ENCODE measurements around the gene CSGALNACT2. TPM values are rescaled to one million over a fixed set of nuclear protein-coding genes. Genes with fewer than 3 reads are reported as not detected.

CSGALNACT2 gene
- total and polyA plus RNA-seq, 10 of the 15 experiments (the other 5 are each of a cell fraction or from before 2014, with no cell fraction given), result 2.5 to 12.6 (median 8.7) TPM

GRCh38 chr10:43234471-43235041 is 96.3 kb downstream of the CSGALNACT2 start (continued):
- no peak for TF ChIP-seq ZBTB4 (CRISPR knock-in tag; IDR thresholded peaks at IDR 0.05)
- no peak for TF ChIP-seq MEF2B (IDR thresholded peaks at IDR 0.05; ENCODE audit: partially characterized antibody, poor library complexity, severe bottlenecking)
- TF ChIP-seq SMC3 (IDR thresholded peaks at IDR 0.05; ENCODE audit: borderline replicate concordance, low read length), result no peak
- TF ChIP-seq ZNF207 (IDR thresholded peaks at IDR 0.05; ENCODE audit: borderline replicate concordance), result no peak
- no peak for TF ChIP-seq POU2F2 (IDR thresholded peaks at IDR 0.05; ENCODE audit: borderline replicate concordance, low read depth, low read length)
- TF ChIP-seq NR2F1 (conservative IDR thresholded peaks at IDR 0.05), result no peak
- TF ChIP-seq WRNIP1 (IDR thresholded peaks at IDR 0.05; ENCODE audit: borderline replicate concordance, low read depth, low read length), result no peak
- TF ChIP-seq ATF2 (IDR thresholded peaks at IDR 0.05; ENCODE audit: low read length), result no peak
- TF ChIP-seq SREBF2 (IDR thresholded peaks at IDR 0.05; ENCODE audit: low read length), result no peak

Other genes with a start within 250 kb of the CSGALNACT2 start
- not detected in 2 replicates for gene RET, start 61.4 kb upstream of the CSGALNACT2 start, total RNA-seq (2014; rRNA removed)
- not detected in 2 replicates for gene RET, start 61.4 kb upstream of the CSGALNACT2 start, total RNA-seq (2014; rRNA removed; fragmentation: Illumina TruSeq; extraction: Trizol)
- gene RET, start 61.4 kb upstream of the CSGALNACT2 start, total RNA-seq (2021), result not detected in 2 replicates
- gene RET, start 61.4 kb upstream of the CSGALNACT2 start, polyA plus RNA-seq (2011; rRNA removed), result 0.07 TPM in 1 of 2 replicates, not detected in the other
- gene RET, start 61.4 kb upstream of the CSGALNACT2 start, polyA plus RNA-seq (2014; fragmentation: Illumina TruSeq; extraction: Trizol), result not detected in 2 replicates
- not detected for gene RET, start 61.4 kb upstream of the CSGALNACT2 start, polyA plus RNA-seq (2014; fragmentation: Nextera tagmentation; extraction: Ambion mirVana)
- gene RET, start 61.4 kb upstream of the CSGALNACT2 start, polyA plus RNA-seq (2014; rRNA removed), result not detected in 2 replicates
- gene RET, start 61.4 kb upstream of the CSGALNACT2 start, polyA plus RNA-seq (2016; fragmentation: Nextera tagmentation; extraction: Ambion mirVana), result not detected
- 3.1 and 4.7 TPM in 2 replicates for gene RASGEF1A, start 128.6 kb downstream of the CSGALNACT2 start, total RNA-seq (2014; rRNA removed)
- 1.8 TPM in 2 replicates for gene RASGEF1A, start 128.6 kb downstream of the CSGALNACT2 start, total RNA-seq (2014; rRNA removed; fragmentation: Illumina TruSeq; extraction: Trizol)
- gene RASGEF1A, start 128.6 kb downstream of the CSGALNACT2 start, total RNA-seq (2021), result 2.6 and 2.9 TPM in 2 replicates
- 0.10 TPM in 2 replicates for gene RASGEF1A, start 128.6 kb downstream of the CSGALNACT2 start, polyA plus RNA-seq (2011; rRNA removed)
- gene RASGEF1A, start 128.6 kb downstream of the CSGALNACT2 start, polyA plus RNA-seq (2014; fragmentation: Illumina TruSeq; extraction: Trizol), result 1.5 and 1.9 TPM in 2 replicates
- gene RASGEF1A, start 128.6 kb downstream of the CSGALNACT2 start, polyA plus RNA-seq (2014; fragmentation: Nextera tagmentation; extraction: Ambion mirVana), result under 1 TPM; 0.29 to 0.45 TPM
- 3.8 and 4.8 TPM in 2 replicates for gene RASGEF1A, start 128.6 kb downstream of the CSGALNACT2 start, polyA plus RNA-seq (2014; rRNA removed)
- gene RASGEF1A, start 128.6 kb downstream of the CSGALNACT2 start, polyA plus RNA-seq (2016; fragmentation: Nextera tagmentation; extraction: Ambion mirVana), result under 1 TPM; 0.82 to 0.84 TPM
- gene FXYD4, start 233.2 kb downstream of the CSGALNACT2 start, total RNA-seq (2014; rRNA removed), result not detected in 2 replicates
- gene FXYD4, start 233.2 kb downstream of the CSGALNACT2 start, total RNA-seq (2014; rRNA removed; fragmentation: Illumina TruSeq; extraction: Trizol), result not detected in 2 replicates
- not detected in 2 replicates for gene FXYD4, start 233.2 kb downstream of the CSGALNACT2 start, total RNA-seq (2021)
- gene FXYD4, start 233.2 kb downstream of the CSGALNACT2 start, polyA plus RNA-seq (2011; rRNA removed), result not detected in 2 replicates
- not detected in 2 replicates for gene FXYD4, start 233.2 kb downstream of the CSGALNACT2 start, polyA plus RNA-seq (2014; fragmentation: Illumina TruSeq; extraction: Trizol)
- gene FXYD4, start 233.2 kb downstream of the CSGALNACT2 start, polyA plus RNA-seq (2014; fragmentation: Nextera tagmentation; extraction: Ambion mirVana), result not detected
- gene FXYD4, start 233.2 kb downstream of the CSGALNACT2 start, polyA plus RNA-seq (2014; rRNA removed), result not detected in 2 replicates
- not detected for gene FXYD4, start 233.2 kb downstream of the CSGALNACT2 start, polyA plus RNA-seq (2016; fragmentation: Nextera tagmentation; extraction: Ambion mirVana)